NCI-H1436 (cell line): ENCODE data around the gene ZCCHC24.
A peak's percentile ranks its signal among the peaks of the same experiment; 100 is the strongest.

Experiments
- DNase-seq: peaks from one replicate; lab custom pipeline; 2025; lab: John Stamatoyannopoulos, UW

ZCCHC24 gene

GRCh38 chr10:79382491-79382941, 62.9 kb downstream of the ZCCHC24 start:
- no peak for DNase-seq

- no peak for DNase-seq
Observed at GRCh38 chr10:79381804-79382221, 63.6 kb downstream of the ZCCHC24 start.

- no peak for DNase-seq
Observed at GRCh38 chr10:79380946-79381721, 64.3 kb downstream of the ZCCHC24 start.

GRCh38 chr10:79380125-79380945, 65.1 kb downstream of the ZCCHC24 start:
- DNase-seq: no peak

- no peak for DNase-seq
Observed at GRCh38 chr10:79379512-79380124, 65.8 kb downstream of the ZCCHC24 start.

- no peak for DNase-seq
Observed at GRCh38 chr10:79378647-79379511, 66.5 kb downstream of the ZCCHC24 start.

GRCh38 chr10:79378383-79378646, 67.1 kb downstream of the ZCCHC24 start:
- no peak for DNase-seq

GRCh38 chr10:79377557-79378382, 67.7 kb downstream of the ZCCHC24 start:
- DNase-seq: no peak

GRCh38 chr10:79376751-79377556, 68.5 kb downstream of the ZCCHC24 start:
- no peak for DNase-seq

GRCh38 chr10:79376078-79376628, 69.3 kb downstream of the ZCCHC24 start:
- DNase-seq: no peak

GRCh38 chr10:79375321-79376077, 69.9 kb downstream of the ZCCHC24 start:
- DNase-seq: no peak

- peak; percentile 66 for DNase-seq
Observed at GRCh38 chr10:79374312-79375191, 70.9 kb downstream of the ZCCHC24 start.

GRCh38 chr10:79372871-79373270, 72.6 kb downstream of the ZCCHC24 start:
- no peak for DNase-seq

- no peak for DNase-seq
Observed at GRCh38 chr10:79367426-79368189, 77.8 kb downstream of the ZCCHC24 start.

GRCh38 chr10:79361726-79362397, 83.6 kb downstream of the ZCCHC24 start:
- no peak for DNase-seq

GRCh38 chr10:79360499-79361342, 84.7 kb downstream of the ZCCHC24 start:
- no peak for DNase-seq
